ENCODE results near the gene CACNA1D. TPM values are rescaled to one million over a fixed set of nuclear protein-coding genes. Genes with fewer than 3 reads are reported as not detected.

Gene CACNA1D
- total and polyA plus RNA-seq, 2 donors (not counting 3 experiments of a cell fraction or from before 2014, with no cell fraction given), result 0.06 TPM; not detected in 1

GRCh38 chr3:53490459-53490968, 3.9 kb upstream of the CACNA1D start:
- FAIRE-seq, result no peak
- no peak overlapping the region for H3K4me2 ChIP-seq (ENCODE audit: insufficient read depth, low read length)
- peaks cover 4% of the 10 kb centered on the region for H3K4me1 ChIP-seq (ENCODE audit: control insufficient read depth, extremely low read depth, insufficient read depth, low read length)
- H3K27ac ChIP-seq (ENCODE audit: insufficient read depth, low read depth, low read length), result no peak overlapping the region
- TF ChIP-seq CTCF (IDR thresholded peaks at IDR 0.05; ENCODE audit: extremely low read depth in 1 of 2, insufficient read depth in 1 of 2, low read depth in 1 of 2, low read length in 2 of 2), result no peak
- TF ChIP-seq POLR2AphosphoS5 (IDR thresholded peaks at IDR 0.05; ENCODE audit: insufficient read depth, low read depth, low read length), result no peak
- no peak for TF ChIP-seq MAX (IDR thresholded peaks at IDR 0.05; ENCODE audit: insufficient read depth, insufficient read length)
- no peak for TF ChIP-seq JUN (IDR thresholded peaks at IDR 0.05; ENCODE audit: borderline replicate concordance, insufficient read depth, insufficient read length, low read depth)
- no peak for TF ChIP-seq POLR2A (IDR thresholded peaks at IDR 0.05; ENCODE audit: low read depth, low read length)
- no peaks in the 10 kb centered on the region for H3K9me1 ChIP-seq (replicated peaks; ENCODE audit: control insufficient read depth, extremely low read depth, insufficient read depth, low read length)
- no peak overlapping the region for H3K9ac ChIP-seq (replicated peaks; ENCODE audit: extremely low read depth, insufficient read depth, low read length)
- H3K4me3 ChIP-seq (replicated peaks in 1 of 3; ENCODE audit: insufficient read depth in 1 of 3, low read depth in 1 of 3, low read length in 3 of 3), result no peak overlapping the region
- H3K27me3 ChIP-seq (ENCODE audit: control insufficient read depth in 2 of 2, insufficient read depth in 2 of 2, low read length in 2 of 2), result peaks cover 33 to 45% of the 10 kb centered on the region in 2 experiments
- no peaks in the 10 kb centered on the region for H3K36me3 ChIP-seq (ENCODE audit: control insufficient read depth in 2 of 2, extremely low read depth in 1 of 2, insufficient read depth in 2 of 2, low read length in 2 of 2)
- BruUV-seq (replicated peaks), result no TSS peak
- dilution Hi-C loops (cut with MboI; ENCODE audit: extremely low pct_ligation_motif_present, low sequenced_read_pairs), result no loop called here
- no peaks in the 10 kb centered on the region for H3K9me3 ChIP-seq (replicated peaks; ENCODE audit: control insufficient read depth, insufficient read depth, low read length)
- H4K20me1 ChIP-seq (replicated peaks; ENCODE audit: control insufficient read depth, extremely low read depth, insufficient read depth, low read length), result no peaks in the 10 kb centered on the region
- H2AFZ ChIP-seq (ENCODE audit: low read depth, low read length), result no peak overlapping the region
- H3K79me2 ChIP-seq (ENCODE audit: control insufficient read depth, insufficient read depth, low read length), result no peaks in the 10 kb centered on the region
- no peak for DNase-seq (ENCODE audit: low read depth, low spot score)
- ChIA-PET POLR2A (no interaction called here), CTCF (no interaction called here)
- intact Hi-C loops (cut with micrococcal nuclease), result no loop called here

- H3K4me2 ChIP-seq (ENCODE audit: insufficient read depth, low read length), result no peak overlapping the region
- no peaks in the 10 kb centered on the region for H3K79me2 ChIP-seq (ENCODE audit: control insufficient read depth, insufficient read depth, low read length)
- no peak overlapping the region for H3K4me3 ChIP-seq (replicated peaks in 1 of 3; ENCODE audit: insufficient read depth in 1 of 3, low read depth in 1 of 3, low read length in 3 of 3)
- no peak overlapping the region for H2AFZ ChIP-seq (ENCODE audit: low read depth, low read length)
- BruUV-seq (replicated peaks), result no TSS peak
- no peak for TF ChIP-seq POLR2AphosphoS5 (IDR thresholded peaks at IDR 0.05; ENCODE audit: insufficient read depth, low read depth, low read length)
- no peak for TF ChIP-seq EZH2 (IDR thresholded peaks at IDR 0.05; ENCODE audit: borderline replicate concordance, low read depth, low read length, severe bottlenecking)
- DNase-seq (ENCODE audit: low read depth, low spot score) (no peak), FAIRE-seq (no peak)
- H3K27me3 ChIP-seq (ENCODE audit: control insufficient read depth in 2 of 2, insufficient read depth in 2 of 2, low read length in 2 of 2), result peaks cover 38 to 53% of the 10 kb centered on the region in 2 experiments
- CTCF ChIA-PET, result no interaction called here
- POLR2A ChIA-PET, result no interaction called here
- no peaks in the 10 kb centered on the region for H4K20me1 ChIP-seq (replicated peaks; ENCODE audit: control insufficient read depth, extremely low read depth, insufficient read depth, low read length)
- H3K36me3 ChIP-seq (ENCODE audit: control insufficient read depth in 2 of 2, extremely low read depth in 1 of 2, insufficient read depth in 2 of 2, low read length in 2 of 2), result no peaks in the 10 kb centered on the region
- no peak overlapping the region for H3K9ac ChIP-seq (replicated peaks; ENCODE audit: extremely low read depth, insufficient read depth, low read length)
- no peak overlapping the region for H3K27ac ChIP-seq (ENCODE audit: insufficient read depth, low read depth, low read length)
- intact Hi-C loops (cut with micrococcal nuclease) (no loop called here), dilution Hi-C loops (cut with MboI; ENCODE audit: extremely low pct_ligation_motif_present, low sequenced_read_pairs) (no loop called here)
- H3K4me1 ChIP-seq (ENCODE audit: control insufficient read depth, extremely low read depth, insufficient read depth, low read length), result peaks cover 4% of the 10 kb centered on the region
- no peaks in the 10 kb centered on the region for H3K9me1 ChIP-seq (replicated peaks; ENCODE audit: control insufficient read depth, extremely low read depth, insufficient read depth, low read length)
- H3K9me3 ChIP-seq (replicated peaks; ENCODE audit: control insufficient read depth, insufficient read depth, low read length), result no peaks in the 10 kb centered on the region
Measured at GRCh38 chr3:53491276-53491675, 3.1 kb upstream of the CACNA1D start.
